Measurements from ENCODE around the gene PCED1B.

Gene PCED1B

DNA sequence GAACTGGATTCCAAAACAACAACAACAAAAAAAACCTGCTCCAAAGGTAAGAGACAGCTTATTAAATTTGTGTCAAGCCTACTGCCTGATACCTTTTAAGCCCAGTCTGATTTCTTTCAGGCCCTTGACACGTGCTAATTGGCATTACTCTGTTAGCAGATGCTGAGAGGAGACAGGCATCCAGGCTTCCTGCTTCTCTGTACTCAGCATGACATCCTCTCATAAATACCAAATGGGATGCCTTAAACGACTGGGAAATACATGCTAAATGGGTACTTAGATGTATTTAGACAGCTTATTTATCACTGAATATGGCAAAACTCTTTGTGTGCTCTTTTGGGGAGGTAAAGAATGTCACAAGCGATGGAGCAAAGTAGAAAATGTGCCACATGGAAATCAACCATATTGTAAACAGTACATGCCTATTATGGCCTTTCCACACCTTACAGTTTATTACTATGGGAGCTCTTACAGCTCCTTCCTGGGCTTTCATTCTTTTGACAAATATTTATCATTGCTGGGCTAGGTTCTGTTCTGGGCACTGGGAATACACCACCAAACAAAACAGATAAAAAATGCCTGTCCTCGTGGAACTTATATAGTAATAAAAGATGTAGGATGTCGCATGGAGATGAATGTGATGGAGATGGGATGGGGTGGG lies 11.5 kb upstream of the PCED1B start:
- no peak for DNase-seq

DNA sequence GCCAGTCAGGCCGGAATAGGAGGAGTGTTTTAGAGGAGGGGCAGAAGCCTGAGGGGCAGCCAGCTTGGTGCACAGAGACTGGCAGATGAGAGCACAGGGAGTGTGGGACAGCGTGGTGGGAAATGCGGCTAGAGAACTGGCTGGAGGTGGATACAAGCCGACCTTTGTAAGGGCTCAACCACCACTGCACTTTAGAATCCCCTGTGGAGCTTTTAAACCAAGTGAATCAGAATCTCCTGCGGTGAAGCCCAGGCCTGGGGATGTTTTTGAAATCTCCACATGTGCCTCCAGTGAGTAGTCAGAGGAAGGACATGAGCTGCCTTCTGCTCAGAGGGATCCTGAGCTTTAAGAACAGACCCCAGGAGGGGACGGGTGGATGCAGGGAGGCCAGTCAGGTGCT lies 10.9 kb upstream of the PCED1B start:
- no peak for DNase-seq

DNA sequence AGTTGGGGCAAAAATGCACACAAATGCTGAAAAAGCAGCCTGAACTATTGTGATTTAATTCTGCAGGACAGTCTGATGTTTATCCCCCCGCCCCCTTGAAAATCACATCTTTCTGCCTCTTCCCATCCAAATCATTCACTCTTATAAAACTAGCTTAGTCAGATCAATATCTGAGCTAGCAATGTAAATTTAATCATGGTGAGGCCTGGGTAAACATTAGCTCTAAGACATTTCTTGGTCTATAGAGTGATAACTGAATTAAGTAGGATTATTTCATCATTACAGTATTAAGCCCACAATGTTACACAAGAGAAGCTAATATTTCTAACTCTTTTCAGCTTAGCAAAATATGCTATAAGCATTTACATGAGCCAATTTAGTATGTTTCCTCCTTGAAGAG lies 9.1 kb upstream of the PCED1B start:
- no peak for DNase-seq

DNA sequence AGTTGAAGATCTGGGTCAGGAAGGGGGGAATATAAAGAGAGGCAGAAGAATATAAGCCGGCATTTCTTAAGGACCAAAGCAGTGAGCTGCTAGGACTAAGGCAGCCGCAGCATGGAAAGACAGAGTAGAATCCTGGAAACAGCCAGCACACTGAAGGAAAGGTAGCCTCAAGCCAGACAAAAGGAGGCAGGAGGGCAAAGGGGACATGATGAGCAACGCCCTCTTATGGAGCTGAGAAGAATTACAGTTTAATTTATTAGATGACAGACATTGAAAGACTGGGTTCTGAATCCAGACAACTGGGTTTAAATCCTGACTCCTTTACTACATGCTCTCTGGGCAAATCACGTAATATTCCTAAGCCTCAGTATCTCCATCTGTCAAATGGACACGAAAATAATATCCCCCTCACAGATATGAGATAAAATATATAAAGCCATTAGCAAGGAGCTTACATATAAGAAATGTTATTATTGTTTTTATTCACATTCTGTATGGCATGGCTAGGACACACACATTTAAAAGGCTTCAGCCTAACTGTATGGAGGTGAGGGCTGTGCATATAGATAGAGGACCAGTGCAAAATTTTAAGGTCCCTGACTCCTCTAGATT lies 8.1 kb upstream of the PCED1B start:
- peak; percentile 37 for DNase-seq

DNA sequence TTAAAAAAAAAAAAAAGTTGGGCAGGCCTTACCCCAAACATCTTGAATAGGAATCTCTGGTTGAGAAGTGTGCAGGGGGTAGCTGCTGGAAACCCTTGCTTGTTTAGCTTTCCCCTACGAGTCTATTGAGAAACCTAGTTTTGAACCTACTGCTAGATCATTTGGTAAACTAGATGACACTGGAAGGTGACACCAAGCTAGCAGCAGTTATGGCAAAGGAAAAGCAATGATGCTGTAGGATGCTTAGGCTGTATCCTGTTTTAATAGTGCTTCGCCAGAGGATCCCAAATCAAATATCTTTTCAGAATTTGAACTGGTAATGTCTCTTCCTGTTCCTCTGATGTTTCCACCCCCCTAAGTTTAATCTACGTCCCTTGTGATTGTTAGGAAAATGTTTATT lies 5.5 kb upstream of the PCED1B start:
- DNase-seq = no peak

DNA sequence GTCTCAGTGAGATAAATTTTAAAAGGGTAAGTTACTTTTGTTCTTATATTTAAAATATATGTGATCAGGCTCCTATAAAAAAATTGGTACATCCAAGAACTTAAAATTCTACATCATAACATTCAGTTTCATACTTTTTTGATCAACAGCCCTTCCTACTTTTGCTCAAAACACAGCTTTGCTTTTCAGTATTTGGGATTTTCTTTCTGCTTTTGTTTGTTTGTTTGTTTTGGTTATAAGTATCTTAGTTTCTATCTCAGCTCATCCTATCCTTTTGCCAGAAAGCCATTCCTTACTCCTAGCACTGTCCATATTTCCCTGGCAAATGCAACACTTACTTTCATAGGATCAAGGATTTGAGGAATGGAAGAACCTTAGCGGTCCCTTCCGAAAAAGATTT lies 4.7 kb upstream of the PCED1B start:
- no peak for DNase-seq

DNA sequence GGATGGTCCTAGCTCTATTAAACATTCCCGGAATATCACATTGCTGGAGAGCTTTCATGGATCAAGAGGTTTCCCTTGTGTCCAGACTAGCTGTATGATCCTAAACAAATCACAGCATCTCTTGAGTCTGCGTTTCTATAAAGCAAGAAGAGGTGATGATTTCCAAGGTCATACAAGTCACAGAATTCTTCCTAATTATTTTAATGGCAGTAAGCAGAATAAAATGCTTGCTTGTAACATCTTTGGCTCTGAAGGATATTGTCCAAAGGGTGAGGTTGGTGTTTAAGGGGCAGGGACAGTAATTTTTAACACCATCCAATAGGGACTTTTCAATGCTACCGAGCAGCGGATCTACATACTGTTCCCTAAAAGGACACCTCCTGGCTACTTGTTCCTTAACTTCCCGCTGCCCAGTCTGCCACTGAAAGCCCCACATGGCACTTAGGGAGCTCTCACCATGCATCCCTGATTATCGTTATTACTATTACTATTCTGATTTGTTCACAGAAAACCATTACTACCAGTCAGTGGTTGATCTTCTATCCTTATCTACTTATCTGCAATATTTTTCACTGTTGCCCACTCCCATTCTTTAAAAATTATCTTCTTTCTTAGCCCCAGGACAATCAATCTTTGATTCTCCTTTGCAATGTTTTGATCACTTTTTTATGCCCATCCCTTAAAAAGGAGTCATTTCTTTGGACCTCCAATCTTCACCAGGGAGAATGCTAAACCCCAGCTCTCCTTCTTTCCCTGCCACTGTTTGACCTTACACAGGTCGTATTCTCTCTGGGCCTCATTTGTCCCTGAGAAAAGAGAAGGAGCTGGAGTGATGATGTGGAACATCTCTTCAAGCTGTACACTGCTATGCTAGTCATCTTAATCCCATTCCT lies 4.0 kb upstream of the PCED1B start:
- DNase-seq = no peak

DNA sequence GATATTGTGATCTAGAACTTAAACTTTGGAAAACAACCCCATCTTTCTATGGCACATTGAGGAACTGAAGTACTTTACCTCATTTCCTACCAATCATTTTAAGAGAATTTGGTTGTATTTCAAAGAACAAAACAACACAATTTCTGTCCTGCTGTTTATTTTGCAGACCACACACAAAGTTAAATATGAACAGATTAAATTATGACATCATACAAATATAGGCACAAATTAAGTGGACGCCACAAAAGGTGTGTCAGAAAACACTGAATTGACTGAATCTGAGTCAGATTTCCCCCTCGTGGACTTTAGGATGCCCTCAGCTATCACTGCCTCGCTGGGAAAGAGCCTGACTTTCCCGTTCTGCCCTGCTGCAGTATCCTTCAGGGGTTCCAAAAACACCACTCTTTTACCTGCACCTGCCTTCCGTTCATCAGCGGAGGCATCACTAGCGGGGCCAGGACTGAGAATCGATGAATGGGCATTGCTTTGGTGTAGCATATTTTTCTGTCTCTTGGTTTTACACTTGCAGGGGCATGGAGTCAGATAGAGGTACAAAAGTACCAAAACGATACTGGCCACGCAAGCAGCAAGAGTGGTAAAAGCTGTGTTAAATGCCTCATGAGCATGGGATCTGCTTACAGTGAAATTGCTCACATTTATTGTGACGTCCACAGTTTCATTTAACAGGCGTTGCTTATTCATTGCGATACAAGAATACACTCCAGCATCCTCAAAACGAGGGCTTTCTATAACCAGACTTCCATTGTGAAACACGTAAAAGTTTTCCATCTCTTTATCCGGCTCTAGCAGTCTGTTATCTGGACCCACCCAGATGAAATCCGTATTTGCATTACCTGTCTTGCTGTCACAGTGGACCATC lies 2.0 kb upstream of the PCED1B start:
- no peak for DNase-seq

DNA sequence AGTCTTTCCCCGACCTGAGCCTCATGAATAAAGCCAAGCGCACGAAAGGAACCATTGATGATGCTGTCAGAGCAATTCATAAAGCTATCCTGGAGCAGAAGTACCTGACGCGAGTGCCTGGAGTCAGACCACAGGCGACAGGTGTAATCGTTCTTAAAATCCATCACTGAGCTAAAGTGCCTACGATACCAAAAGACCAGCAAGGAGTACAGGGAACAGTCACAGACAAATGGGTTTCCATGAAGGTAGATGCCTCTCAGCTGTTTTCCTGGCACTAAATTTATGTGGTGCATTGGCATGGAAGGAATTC lies 1.4 kb upstream of the PCED1B start:
- no peak for DNase-seq

DNA sequence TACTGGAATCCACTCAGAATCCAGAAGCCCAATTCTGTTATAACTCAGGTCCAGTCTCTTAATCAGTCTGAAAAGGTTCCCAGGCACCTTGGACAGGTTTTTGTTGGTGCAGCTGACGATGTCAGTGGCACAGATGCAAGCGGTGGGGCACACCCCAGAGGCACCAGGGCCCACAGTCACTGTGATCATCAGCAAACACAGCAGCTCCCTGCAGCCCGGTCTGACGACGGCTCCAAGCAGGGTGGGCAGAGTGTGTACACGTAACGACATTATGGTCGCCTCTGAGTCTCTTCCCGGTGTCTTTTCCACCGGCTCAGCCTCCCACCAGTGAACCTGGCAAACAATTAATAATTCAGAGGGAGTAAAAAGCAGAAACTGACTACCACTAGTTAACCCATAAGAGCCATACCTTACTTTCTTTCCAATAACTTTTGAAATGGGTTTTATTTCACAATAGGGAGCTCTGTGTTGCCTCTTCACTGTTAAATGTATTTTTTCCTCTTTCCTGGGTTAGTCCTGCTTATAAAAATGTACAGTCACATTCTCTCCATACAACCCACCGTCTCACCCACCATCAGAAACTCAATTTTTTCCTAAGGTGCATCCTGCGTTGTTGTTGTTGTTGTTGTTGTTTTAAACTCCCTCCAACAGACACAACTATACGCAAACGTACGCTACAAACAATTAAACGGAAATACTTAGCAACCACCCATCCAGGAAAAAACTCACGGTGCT lies 521 bp upstream of the PCED1B start:
- peak; percentile 53 for DNase-seq

DNA sequence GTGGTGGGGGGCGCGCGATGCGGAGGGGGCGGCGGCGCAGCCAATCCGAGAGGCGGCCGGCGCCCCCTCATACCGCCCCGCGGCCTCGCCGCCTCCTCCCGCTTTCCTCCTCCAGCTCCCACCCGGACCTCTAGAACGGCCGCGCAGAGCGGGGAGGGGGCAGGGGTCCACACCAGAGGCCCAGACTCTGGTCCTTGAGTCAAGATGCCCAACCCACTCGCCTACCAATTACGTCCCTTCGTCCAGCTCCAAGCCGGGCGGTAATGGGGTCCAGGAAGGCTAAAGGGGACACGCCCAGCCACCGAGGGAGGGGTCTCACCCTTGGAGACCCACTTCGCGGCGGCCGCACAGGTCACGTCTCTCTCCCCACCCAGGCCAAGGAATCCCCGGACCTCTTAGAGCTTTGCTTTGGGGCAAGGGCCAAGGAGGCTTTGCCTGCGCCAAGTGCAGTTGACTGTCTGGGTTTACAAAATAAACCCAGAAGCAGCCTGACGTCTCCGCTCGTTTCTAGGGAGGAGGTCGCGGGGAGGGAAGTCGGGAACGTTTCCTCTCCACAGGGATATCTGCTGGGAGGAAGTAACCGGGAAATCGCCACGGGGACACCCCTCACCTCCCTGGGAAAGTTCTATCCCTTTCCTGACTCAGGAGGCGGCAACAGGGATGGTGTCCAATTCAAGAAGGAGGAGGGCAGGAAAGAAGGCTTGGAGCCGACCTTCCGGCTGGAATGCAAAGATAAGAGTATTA lies 732 bp downstream of the PCED1B start:
- DNase-seq = no peak

DNA sequence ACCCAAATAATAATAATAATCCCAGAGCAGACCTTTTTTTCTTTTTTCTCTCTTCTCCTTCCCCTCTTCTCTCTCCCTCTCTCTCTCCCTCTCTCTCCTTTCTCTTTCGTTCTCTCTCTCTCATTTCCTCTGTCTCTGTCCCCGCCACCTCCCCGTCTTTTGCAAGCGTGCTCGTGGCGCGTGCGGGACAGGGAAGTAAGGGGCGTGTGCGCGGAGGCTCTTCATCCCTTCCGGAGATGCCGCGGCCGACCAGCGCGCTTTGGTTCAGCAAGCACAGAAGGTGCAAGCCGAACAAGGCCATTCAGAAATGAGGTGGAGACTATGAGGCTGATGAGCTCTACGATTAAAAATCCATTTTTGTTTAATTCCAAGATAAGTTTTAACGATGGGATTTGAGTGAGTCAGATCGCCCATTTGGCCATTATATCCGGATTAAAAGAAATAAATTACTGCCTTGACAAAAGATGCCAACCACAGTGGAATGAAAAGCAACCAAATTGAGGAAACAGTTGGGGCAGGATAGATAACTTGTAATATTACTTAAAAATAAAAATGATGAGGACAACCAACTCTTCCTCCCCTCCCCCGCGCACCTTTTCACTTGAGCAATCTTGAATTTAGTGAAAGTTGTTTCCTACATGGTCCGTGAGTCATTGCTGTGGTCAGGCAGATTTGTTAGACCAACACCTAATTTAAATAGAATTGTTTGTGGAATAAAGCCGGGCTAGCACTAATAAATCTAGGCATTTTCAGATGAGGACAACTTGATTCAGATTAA lies 1.5 kb downstream of the PCED1B start:
- no peak for DNase-seq

DNA sequence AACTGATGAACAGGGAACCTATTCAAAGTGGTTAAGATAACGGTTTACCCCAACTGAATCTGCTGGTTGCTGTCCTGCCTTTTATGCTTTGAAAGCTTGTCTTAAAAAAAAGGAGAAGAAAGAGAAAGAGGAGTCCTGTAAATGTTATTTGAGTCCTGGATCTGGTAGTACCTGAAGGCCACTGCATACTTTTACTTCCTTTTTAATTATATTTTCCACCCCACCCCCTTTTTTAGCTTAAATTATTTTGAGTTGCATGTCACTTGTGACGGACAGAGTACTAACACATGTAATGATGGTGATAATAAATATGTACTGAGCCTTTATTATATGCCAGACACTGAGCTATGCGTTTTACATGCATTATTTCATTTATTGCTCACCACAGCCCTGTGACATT lies 2.9 kb downstream of the PCED1B start:
- no peak for DNase-seq

DNA sequence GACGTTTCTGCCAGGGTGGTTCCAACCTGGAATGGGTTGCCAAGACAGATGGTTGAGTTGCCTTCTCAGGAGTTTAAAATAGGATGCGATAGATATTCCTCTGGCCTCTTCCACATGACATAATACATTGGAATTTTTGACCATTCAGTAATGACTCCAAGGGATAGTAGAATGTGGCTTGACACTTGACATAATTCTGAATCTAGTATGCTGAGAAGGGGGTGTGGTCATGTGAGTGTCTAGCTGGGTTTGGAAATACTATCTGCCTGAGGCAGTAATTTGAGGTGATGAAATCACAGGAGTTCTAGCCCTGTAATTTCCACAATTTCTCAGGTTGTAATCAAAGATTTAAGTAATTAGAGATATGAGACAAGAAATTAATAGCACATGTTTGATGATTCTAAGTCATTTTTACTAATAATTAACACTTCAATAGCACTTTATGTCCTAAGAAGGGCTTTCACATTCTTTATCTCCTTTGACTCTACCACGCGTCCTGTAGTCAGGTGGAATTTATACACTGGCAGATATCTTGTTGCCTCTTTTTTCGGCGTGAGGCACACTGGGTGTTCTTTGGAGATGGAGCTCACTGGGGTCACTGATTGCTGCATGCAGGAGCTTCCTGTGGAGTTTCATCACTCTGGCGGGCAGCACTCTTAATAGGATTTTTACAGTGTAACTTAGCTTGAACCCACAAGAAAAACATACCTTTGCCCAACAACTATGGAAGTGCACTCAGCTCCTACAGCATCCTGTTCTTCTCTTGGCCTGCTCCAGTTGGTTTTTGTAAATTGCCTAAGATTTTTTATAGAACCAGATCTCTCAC lies 3.6 kb downstream of the PCED1B start:
- no peak for DNase-seq

DNA sequence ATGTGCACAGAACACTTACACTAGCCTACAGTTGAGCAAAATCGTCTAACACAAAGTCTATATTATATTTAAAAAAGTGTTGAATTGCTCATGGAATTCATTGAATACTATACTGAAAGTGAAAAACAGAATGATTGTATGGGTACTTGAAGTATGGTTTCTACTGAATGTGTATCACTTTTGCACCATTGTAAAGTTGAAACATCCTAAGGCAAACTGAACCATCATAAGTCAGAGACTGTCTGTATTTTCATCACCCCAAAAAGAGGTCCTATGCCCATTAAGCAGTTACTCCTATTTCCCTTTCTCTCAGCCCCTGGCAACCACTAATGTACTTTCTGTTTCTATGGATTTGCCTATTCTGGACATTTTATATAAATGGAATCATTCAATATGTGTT lies 4.8 kb downstream of the PCED1B start:
- DNase-seq = no peak

DNA sequence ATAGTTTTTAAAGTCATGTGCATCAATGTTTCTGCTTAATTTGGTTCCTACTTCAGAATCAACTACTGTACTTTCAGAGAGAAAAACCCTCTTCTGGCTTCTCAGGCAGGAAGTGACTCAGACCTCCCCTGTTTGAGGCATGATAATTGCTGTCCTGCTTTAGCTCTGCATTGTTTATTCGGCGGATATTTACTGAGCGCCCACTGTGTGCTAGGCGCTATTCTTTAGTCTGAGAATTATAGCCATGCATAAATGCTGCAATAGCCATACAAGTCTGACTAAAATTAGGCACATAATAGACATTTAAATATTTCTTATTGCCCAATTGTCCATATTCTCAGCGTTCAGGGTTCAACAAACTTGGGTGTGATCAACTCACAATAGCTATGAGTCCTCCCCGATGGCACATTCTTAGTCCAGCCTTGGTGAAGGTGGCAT lies 6.4 kb downstream of the PCED1B start:
- DNase-seq = peak; percentile 89

DNA sequence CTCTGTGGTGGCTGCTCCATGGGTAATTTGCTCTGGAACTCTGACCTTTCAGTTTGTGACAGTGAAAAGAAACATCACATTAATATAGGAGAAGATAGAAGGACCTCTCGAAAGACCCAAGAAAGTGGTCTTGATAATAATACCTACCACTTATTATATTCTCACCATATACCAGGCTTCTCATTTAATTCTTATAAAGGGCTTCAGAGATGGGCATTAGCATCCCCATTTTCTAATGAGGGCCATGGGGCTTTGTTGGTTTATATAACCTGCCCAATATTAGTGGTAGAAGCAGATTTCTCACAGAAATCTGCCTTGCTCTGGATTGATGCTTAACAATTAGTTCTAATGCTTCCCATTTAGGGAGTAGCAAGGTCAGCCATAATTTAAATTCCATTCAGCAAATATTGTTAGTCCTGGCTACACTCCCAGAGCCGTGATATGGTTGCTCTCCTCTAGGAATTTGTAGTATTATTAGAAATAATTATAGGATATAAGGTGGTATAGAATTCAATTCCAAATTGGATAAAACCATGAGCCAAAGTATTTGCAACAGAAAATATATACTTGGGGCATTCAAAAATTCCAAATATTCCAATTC lies 7.8 kb downstream of the PCED1B start:
- DNase-seq = peak; percentile 84

DNA sequence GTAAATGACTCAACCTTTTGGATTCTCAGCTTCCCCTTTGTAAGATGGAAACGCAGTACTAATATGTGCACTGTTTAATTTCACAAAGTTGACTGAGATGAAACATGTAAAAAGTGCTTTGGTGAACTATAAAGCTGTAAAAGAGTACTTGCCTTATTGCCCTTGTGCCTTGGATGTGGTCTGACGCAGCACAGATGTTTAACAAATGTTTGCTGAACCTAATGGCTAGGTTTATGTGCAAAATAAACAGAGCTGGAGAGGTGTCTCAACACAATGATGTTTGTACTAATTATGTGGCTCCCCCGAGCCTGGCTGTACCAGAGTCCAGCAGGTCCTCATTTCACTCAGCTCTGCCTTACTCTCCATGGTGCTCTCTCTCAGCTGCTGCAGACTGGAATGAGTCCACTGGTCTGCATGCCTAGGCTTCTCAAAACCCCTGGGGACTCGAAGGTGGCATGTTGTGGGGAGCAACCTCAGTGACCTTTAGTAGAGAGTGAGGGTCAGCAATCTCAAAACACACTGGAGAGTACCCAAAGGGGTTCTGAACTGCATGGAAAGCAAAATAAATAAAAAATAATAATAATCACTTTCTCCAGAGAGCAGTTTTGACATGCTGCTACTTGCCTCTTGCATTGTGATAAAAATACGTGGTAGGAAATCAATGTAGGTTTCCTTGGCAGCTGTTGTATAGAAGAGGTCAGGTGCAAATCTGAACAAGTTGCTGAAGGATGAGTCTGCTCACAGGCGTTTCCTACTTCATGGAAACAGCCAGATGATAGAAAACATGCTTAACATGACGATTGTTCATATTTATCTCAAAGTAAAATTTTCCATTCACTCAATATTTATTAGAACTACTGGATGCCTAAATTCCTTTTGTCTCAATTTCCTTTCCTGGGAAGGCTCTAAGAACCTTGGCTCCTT lies 8.9 kb downstream of the PCED1B start:
- peak; percentile 97 for DNase-seq
